Stimulated activated CD4-positive, alpha-beta T cell treated with anti-CD3 and anti-CD28 coated beads, TNF-alpha, amount 100 ng/mL, for 24 hours (primary cell): ENCODE data around the gene GSTM5.
"Not testable (repeated sequence)": the region's sequence is repeated elsewhere in the genome, so short reads cannot be mapped to it uniquely, and the experiment has no call there.

Experiments
- DNase-seq, 3 experiments: peaks; one replicate each; pipeline ENCODE4 v3.0.0-alpha.2; 2020; ENCODE audit warnings: low read depth in 3 of 3

Gene GSTM5

DNA sequence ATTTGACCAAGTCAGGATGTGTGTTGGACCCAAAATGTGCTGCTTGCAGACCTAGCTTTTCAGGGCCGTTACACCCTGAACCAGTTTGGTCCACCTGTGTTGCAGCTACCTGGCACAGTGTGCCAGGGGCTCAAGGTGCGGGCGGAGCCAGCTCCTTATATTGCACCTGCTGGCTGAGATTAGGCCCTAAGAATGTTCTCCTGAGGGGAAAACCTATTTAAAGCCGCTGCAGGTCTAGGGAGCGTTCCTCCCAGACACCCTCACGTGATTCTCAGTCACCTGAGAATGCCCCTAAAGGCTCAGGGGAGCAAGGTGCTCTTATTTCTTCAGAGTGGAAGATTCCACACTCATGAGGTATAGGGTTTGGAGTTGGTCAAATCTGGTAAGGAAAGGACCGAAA, 16.8 kb downstream of the GSTM5 start:
- no peak for DNase-seq

DNA sequence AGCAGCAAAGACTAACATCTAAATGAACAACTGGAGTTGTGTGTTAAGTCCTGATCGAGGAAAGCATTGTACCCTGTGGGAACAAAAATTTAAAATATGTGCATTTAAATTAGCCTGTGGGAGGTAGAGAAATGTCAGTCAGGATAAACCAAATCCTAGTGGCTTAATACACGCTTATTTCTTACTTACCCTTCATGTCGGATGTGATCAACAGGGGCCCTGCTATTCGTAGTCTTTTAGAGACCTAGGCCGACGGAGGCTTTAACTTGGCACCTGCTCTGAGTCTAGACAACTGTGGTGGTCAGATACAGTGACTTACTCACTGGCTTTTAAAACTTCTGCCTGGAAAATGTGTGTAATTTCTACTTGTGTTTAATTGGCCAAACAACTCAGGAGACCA, 18.6 kb downstream of the GSTM5 start:
- DNase-seq, result no peak

DNA sequence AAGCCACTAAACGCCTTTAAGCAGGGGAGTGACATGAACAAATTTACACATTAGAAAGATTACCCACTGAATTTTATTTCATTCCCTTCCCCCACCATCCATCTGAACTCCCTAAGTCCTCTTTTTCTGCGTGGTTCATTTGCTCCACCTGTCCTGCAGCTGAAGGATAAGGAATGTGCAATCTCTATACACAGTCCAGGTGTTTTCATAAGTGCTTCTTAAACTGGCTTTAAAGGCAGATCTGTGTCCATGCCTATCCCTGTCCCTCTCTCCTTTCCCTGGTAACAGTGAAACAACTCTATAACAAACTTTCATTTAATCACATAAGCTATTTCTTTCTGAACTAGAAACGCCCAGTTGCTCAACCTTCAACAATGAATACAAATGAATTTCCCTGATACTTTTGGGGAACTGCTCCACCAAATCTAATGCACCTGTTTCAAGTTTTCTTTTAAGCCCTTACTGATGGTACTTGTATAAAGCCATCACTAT, 20.4 kb downstream of the GSTM5 start:
- no peak for DNase-seq

DNA sequence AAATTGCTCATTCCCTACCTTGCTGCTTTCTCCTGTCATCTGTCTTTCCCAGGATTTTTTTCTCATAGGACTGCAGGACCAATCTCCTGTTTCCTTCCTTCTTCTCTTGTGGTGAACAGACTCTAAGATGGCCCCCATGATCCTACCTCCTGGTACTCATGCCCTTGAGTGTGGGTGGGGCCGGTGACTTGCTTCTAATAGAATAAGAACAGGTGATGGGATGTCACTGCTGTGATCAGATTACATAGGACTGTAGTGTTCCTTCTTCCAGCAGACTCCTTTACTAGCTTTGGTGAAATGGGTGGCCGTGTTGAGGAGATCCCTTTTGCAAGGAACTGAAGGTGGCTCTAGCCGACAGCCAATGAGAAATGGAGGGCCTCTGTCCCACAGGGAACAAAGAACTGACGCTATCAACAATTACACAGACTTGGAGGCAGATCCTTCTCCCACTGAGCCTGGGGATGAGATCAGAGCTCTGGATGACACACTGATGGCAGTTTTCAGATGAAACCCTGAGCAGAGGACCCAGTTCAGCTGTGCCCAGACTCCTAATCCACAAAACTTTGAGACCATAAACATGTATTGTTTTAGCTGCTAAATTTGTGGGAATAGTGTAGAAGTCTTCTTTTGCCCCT, 21.3 kb downstream of the GSTM5 start:
- no peak for DNase-seq

DNA sequence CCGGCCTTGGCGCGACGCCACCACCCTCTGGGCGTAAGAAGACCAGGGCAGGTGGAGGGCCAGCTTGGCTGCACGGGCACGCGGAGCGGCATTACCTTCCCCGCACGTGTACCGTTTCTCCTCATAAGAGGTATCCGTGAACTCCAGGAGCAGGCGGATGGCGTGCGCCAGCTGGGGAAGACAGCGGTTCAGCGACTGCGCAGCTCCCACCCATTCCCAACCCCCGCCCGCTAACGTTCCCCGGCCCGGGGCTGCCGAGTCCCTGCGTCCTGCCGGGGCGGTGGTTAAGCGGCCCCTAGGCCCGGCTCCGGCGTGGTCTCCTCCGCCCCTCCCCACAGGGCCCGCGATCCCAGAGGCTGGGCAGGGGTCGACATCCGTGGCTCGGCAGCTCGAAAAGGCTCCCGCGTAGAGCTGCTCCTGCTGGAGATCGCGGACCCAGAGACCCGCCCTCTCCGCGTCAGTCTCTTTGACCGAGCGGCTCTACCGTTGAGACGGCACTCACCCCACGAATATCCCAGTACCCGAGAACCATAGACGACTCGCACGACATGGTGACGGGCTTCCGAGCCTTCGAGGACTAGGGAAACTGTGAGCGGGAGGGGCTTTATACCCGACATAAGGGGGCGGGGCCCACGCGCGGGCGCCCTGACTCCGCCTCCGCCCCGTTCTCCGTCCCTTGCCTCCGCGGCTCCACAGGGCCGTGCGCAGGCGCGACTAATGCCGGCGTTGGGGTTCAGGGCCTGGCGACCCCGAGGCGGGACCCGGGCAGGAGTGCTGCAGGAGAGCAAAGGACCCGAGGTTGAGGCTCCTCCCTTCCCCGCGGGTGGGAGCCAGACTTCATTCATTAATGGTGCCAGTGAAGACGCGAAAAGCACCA, 27.9 kb downstream of the GSTM5 start:
- DNase-seq, result peak; percentile 60 to 78 (median 62)

DNA sequence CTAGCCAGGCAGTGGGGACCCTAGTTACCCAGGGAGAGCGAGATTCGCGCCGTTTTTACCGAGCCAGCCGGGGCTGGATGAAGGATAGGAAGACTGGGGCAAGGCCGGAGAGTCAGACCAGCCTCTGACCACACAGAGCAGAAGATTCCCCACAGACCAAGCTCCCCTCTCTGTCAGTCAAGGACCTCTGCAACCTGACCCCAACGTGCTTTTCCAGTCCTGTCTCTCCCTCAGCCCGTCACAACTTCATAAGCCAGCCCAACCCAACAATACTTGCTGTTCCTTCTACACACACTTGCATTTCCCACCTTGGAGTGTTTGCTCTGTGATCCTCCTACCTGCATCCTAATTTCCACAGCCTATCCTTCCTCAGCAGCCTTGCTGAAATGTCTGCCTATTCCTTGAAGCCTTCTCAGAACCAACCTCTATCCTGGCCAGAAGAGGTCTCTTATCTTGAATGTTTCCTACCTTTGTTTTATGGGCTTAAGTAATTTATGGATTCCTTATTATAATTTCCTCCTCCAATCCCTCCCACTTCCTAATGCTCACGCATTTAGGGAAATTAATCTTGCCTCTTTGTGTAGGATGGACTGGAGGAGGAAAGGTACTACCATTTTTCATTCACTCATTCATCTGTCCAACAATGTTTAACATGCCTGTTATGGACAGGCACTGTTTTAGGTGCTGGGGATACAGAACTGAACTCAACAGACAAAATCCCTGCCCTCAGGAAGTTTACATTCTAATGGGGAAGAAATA, 28.7 kb downstream of the GSTM5 start, which contains the start of gene GSTM3:
GSTM3 (minus strand) TSS at position 424 of the 759 bp plus-strand sequence. CDS start 751 bp downstream, outside the sequence.
- DNase-seq, result no peak

DNA sequence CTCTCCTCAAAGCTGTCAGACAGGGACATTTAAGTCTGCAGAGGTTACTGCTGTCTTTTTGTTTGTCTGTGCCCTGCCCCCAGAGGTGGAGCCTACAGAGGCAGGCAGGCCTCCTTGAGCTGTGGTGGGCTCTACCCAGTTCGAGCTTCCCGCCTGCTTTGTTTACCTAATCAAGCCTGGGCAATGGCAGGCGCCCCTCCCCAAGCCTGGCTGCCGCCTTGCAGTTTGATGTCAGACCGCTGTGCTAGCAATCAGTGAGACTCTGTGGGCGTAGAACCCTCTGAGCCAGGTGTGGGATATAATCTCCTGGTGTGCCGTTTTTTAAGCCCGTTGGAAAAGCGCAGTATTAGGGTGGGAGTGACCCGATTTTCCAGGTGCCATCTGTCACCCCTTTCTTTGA, 36.3 kb downstream of the GSTM5 start:
- DNase-seq, result not testable (repeated sequence)

DNA sequence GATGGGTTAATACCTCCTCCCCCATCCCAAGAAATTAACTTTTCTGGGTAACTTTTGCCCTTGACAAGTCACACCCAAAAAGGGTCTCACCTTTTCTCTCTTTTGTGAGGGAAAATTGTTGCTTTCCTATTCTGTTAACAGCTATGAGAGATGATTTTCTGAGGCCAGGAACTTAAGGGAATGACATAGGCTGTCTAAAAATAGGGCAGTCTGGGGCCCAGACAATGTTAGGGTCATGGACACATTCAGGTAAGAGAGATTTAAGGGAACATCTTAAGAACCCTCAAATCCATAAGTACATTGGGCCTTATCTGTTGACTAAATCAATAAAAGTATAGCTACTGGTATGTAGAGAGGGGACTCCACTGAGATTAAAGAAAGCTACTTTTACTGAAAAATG, 37.2 kb downstream of the GSTM5 start:
- no peak for DNase-seq

DNA sequence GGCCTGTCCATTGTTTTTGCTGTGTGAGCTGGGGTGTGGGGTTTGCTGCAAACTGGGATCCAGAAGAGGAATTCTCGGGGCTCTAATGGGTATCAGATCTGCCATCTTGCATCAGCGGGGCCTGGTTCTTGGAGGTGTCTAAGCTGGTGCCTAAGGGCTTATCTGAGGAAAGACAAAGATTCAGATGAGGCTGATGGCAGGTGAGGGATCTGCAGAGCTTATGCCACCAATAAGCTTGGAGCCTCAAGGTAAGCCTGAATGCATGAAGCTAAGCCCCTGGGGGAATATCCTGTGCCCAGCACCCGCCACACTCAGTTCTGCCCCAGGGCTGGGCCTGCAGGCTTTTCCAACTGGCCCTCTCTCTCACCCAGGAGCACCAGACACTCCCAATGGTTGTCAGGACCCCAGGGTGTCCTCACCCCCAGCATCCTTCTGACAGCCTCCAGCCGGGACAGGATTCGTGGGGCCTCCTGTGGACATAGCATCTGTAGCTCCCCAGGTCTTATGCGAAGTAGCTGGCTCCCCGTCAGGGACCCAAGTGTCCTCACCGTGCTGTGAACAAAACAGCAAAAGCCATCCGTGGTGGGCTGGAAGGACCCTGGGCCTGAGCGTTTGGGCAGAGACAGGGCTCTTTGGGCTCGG, 38.3 kb downstream of the GSTM5 start:
- DNase-seq, result no peak

DNA sequence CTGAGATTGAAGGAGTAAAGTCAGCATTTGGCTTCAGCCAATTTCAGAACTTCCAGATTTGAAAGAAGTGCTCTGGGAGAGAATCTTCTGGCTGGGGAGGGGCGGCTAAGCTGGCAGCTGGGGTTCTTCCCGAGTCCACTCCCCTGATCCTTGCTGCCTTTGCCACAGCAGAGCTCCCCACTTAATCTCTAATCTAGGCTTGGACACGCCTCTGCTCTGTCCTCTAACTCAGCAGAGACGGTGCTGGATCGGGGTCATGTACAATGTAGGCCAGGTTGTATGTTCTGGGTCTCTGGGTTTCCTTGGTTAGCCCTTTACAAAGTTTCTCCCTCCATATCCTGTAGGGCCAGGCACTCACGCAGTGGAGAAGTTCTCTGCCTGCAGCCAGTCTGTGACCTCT, 38.9 kb downstream of the GSTM5 start:
- no peak for DNase-seq

DNA sequence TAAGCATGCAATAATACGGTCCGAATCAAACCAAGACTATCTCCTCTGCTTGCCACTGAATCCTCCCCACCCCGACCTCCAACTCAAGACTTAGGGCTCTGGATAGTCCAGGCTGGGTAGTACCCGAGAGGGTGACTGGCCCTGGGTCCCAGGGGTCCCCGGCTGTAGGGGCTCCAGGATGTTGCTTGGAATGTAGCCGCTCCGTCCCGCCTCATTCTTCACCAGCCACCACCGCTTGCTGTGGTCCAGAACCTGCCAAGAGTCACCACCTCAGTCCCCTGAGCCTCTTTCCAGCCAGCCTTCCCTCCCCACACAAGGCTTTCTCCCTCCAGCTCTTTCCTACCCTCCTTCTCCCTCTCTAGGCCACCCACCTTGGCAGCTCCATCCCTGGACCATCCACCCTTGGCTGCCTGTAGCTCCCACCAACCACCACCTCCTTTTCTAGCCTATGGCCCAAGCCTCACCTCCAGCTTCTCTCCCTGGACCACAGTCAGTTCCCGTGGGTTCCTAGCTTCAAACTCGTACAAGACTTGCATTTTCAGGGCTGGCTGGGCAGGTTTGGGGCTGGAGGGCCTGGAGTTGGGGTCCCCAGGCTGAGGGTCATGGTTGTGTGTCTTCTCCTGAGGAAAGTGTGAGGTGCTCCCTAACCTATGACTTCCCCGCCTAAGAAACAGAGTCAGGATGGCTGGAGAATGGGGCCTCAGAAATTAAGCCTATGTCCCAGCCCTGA, 39.6 kb downstream of the GSTM5 start:
- no peak for DNase-seq

DNA sequence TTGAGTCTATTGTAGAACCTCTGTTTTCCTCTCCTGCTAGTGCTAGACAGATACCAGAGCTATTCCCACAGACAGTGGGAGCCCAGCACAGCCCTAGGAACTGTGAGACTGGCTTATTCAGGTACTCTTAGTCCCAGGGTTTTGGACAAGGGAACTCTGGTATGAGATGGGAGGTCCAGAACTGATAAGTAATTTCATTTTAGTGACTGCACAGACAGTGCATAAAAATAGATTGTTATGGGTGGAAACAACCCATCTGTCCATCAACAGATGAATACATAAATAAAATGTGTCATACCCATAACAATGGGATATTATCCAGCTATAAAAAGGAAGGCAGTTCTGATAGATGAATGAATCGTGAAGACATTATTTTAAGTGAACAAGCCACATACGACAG, 42.7 kb downstream of the GSTM5 start:
- no peak for DNase-seq

DNA sequence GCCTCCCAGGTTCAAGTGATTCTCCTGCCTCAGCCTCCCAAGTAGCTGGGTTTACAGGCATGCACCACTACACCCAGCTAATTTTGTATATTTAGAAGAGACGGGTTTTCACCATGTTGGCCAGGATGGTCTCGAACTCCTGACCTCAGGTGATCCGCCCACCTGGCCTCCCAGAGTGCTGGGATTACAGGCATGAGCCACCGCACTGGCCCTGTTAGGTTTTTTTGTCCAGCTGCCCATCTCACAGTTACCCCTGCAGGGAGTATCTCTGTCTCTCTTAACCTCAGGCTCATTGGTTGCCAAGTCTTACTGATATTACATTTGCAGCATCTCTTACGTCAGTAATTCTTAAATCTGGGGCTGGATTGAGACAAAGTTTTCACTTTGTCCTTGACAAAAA, 44.3 kb downstream of the GSTM5 start:
- not testable (repeated sequence) for DNase-seq

DNA sequence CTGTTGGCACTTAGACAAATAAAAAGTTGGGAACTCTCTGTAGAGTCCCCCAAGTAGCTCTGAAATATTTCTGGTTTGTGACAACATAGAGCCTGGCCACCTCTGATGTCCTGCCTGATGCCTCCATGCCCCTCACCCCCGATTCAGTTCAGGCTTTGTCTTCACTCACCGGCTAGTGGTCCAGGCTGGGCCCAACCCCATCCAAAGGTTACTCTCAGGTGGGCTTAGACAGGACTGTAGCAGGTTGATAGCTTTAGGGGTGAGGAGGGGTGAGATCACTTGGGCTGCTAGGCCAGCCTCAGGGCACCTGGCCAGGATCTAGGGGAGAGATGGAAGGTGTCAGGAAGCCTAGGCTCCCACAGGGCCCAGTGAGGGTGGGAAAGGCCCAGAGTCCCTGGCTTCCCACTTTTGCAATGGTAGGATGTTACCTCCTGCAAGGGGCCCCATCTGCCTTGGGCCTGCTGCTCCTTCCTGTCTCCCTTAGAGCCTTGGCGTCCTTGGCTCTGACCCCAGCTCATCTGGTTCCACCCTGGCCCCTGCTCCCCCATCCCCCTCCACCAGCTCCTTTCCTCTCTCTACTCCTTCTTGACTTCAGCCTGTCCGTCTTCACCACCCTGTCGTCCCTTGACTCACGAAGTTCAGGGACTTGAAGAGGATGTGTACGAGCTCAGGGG, 44.9 kb downstream of the GSTM5 start:
- no peak for DNase-seq

DNA sequence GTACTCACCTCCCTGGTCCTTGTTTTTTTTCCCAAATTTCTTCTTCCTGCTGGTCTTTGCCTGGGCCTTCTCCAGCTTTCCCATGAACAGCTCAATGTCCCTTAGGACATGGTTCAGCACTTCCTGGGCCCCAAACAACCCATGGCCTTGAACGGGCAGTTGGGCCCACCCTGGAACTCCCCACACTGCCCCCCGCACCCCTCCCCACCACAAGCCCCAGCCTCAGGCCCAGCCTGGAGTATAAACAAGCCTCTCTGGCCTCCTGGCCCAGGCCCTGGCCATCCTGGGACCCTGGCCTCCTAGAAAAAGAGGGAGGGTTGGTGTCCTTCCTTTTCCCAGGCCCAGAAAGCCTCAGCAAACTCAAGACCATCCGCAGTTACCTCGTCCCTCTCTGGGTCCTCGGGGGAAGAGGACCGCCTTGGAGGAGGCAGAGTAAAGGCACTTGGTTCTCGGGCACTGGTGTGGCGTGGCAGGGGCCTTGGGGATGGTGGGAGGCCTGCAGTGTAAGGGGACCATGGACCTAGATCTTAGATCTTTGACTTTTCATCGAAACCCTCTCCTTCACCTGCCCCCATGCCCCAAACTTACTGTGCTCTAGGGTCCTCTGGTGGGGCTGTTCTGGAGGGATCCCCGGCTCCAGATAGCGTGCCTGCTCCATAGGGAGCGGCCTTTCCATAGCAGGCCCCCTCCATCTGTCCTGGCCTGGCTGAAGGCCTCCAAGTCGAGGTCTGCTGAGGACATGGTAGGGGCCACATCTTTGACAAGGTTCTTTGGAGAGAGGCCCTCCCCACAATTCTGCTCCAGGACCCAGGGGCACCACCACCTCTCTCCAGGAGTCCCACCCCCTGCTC, 46.1 kb downstream of the GSTM5 start:
- no peak for DNase-seq

DNA sequence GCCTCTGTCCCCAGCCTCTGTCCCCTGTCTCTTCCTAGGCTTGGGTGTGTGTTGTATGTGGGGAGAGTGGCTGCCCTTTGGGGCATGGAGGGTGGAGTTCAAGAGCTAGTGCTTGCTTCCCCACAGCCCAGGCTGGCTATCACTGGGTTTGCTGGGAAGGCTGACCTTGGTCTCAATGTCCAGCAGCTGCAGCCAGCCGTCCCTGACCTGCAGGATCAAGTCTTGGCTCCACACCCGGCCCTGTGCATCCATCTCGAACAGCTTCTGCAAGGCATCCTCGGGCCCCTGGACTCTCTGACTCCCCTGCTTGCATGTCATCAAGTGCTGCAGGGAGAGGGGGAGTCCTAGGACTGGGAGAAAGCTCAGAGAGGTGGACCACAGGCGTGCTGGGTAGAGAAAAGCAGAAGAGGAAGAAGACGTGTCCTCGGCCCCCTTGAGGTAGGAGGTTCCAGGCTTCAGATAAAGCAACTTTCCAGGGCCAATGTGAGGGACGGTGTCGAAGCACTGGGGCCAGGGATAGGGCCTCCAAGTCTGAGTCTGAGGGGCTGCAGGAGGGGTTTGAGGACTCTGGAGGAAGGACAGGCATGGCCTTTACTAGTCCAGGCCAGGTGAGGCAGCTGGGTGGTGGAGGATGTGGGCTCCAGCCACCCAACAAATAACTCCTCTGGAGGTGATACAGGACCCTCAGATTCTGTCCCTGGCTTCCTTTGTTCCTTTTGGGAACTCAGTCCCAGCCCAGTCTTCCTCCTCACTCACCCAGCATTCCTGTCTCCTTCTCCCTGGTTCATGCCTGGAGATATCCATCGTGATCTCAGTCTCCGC, 47.7 kb downstream of the GSTM5 start:
- no peak for DNase-seq

DNA sequence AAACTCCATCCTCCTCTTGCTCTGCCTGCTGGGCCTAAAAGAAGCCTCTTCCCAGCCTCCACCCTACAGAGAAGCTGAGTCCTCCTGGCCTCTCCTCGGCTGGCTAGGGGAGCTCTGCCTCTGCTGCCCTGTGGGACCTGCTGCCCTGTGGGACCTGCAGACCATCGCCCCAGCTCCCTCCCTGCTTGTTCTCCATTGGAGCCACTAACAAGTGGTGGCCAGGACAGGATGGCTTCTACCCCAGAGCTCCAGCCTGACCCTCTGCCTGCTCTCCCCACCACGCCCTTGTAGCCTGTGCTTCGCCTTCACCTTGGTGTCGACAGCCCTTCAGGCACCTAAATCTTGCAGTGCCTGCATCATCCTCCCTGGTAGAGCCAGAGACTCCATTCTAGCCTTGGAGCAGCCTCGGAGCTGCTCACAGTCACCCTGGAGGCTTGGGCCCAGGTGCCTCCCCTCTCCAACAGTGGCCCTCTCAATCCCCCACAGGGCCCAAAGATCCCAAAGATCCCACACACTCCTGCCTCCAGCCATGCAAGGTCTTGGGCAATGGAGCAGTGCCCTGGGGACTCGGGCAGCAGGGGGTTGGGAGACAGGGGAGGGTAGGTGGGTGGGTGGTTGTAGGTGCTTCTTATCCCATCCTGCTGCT, 48.7 kb downstream of the GSTM5 start:
- no peak for DNase-seq
